Stimulated activated CD8-positive, alpha-beta memory T cell treated with anti-CD3 and anti-CD28 coated beads, Interleukin-7, amount 100 ng/mL, for 48 hours (primary cell): ENCODE results near the gene LRRC73.
A peak's percentile ranks its signal among the peaks of the same experiment; 100 is the strongest.
"Not testable (repeated sequence)": the region's sequence is repeated elsewhere in the genome, so short reads cannot be mapped to it uniquely, and the experiment has no call there.

Experiments
- DNase-seq, 2 donors: peaks; one replicate each; pipeline ENCODE4 v3.0.0-alpha.2; 2020; ENCODE audit warnings: low read depth in 1 of 2; ENCODE audit errors: extremely low read depth in 1 of 2

LRRC73 gene, protein sequence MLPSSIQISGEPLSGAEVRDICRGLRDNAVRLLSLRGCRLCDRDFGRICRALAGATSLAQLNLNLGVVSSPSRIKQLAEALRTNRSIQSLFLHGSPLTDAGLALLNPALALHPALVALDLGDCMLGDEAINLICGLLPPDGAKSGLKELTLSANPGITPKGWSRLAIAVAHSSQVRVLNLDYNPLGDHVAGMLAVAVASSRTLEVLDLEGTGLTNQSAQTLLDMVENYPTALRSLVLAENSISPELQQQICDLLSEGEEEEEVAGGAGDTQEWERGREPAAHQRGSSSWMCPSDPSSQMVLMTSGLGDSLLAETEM

DNA sequence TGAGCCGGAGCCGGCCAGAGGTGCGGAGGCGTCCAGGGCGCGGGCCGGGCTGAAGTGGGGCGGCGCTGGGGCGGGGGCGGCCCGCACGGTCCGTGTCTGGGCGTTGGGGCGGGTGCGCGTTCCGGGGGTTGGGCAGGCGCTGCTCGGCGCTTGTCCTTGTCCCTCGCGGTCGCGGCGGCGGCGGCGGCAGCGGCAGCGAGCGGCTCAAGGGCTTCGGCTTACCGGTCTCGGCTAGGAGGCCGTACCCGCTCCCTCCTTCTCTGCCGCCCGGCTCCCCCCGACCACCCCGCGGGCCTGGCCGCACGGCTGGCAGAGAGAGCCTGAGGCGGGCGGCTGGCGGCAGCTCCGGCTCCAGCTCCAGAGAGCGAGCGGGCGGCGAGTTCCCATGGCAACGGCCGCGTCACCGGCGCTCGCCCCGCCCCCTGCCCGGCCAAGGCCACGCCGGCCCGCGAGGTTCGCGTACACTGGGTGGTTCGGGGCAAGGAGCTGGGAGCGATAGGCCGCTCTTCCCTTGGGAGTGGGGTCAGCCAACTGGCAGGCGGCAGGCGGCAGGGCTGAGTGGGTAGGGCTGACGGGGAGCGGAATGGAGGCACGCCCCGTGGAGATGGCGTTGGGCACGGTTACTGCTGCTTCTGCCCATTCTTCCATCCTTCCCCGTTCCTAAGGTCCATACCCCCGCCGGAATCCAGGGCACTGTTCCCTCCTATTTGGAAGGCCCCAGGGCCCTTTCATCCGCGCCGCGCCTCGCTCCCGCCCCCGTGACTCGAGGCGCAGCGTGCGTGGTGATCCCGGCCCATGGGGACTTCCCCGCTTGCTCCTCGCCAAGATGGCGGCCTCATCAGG lies at the start of gene LRRC73:
TSS of gene LRRC73 (minus strand) at position 363 of the 843 bp plus-strand sequence. CDS start 561 bp downstream, outside the sequence.
- DNase-seq: peak; percentile 46 to 63

DNA sequence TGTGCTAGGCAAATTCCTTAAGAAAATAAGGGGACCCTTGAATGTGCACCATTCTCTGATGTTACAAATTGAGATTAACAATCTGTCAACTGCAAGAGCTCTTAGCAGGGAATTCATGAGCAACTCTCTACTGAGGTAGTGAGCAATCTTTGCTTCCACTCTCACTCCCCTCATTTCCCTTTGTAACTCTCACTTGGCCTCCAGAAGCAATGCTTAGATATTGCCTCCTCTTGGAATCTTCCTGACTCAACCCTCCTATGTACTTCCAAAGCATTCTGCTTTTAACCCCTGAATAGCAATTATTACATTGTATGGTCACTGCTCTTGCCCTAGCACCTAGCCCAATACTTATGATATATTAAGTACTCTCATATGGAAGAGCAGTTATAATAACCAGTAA lies 49.2 kb upstream of the LRRC73 start:
- DNase-seq: no peak

DNA sequence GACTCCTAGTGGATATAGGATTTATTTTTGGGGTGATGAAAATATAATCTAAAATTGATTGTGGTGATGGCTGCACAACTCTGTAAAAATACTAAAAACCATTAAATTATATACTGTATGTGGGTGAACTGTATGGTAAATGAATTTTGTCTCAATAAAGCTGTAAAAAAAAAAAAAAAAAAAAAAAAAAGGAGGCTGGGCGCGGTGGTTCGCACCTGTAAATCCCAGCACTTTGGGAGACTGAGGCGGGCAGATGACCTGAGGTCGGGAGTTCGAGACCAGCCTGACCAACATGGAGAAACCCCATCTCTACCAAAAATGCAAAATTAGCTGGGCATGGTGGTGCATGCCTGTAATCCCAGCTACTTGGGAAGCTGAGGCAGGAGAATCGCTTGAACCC lies 47.5 kb upstream of the LRRC73 start:
- not testable (repeated sequence) for DNase-seq

DNA sequence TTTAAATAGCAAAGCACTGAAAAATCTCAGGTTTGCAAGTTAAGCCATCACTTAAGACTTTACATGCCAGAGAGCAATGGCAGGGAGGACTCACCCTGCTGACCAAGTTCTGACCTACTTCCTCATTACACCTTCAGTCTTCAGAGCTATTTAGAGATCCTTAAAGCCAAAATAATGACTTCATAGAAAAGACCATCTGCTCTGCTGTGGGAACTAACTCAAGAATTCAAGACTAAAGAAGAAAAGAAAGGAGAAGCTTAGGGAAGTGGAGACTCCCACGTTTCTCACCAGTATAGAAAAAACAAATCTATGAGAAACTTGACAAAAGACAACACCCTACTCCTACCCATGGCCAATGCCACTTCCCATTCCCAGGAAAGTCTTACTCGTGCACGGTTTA lies 37.1 kb upstream of the LRRC73 start:
- no peak for DNase-seq

DNA sequence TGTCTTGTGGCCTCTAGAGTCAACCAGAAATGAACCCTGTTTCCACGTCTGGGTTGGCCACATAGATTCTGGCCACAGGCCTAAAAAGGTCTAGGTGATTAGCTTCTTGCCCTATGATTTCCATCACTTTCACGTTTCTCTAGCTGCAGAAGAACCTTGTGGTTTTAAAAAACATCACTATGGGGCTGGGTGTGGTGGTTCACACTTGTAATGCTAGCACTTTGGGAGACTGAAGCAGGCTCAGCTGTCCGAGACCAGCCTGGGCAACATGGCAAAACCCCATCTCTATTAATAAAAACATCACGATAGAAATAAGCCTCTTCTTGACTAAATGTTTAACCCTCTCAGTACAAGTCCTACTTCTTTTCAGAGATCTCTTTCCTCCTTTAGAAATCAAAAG lies 34.3 kb upstream of the LRRC73 start:
- no peak for DNase-seq

DNA sequence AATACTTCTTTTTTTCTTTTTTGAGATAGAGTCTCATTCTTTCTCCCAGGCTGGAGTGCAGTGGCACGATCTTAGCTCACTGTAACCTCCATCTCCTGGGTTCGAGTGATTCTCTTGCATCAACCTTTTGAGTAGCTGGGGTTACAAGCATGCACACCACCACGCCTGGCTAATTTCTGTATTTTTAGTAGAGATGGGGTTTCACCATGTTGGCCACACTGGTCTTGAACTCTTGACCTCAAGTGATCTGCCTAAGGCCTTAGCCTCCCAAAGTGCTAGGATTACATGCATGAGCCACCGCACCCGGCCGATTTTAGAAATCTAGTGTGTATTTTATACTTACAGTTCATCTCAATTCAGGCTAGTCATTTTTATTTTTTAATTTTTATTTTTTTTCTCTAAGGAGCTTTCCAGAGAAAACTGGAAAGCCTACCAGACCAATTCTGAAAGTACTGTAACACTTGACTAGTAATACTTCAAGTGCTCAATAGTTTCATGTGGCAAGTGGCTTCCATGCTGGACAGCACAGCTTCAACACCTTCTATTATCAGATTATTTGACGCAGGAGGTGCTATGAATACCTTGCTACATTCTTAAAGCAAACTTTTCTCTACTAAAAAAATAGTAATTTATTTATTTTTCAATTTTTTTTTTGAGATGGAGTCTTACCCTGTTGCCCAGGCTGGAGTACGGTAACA lies 31.8 kb upstream of the LRRC73 start:
- no peak for DNase-seq

DNA sequence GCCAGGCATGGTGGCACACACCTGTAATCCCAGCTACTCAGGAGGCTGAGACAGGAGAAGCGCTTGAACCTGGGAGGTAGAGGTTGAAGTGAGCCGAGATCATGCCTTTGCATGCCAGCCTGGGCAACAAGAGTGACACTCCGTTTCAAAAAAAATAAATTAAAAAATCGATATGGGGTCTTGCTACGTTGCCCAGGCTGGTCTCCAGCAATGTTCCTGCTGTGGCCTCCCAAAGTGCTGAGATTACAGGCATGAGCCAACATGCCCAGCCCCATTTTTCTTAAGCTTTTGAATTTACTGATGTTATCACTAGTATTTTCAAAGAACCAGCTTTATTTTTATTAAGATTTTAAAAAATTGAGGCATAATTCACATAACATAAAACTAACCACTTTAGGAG lies 30.4 kb upstream of the LRRC73 start:
- DNase-seq: no peak

DNA sequence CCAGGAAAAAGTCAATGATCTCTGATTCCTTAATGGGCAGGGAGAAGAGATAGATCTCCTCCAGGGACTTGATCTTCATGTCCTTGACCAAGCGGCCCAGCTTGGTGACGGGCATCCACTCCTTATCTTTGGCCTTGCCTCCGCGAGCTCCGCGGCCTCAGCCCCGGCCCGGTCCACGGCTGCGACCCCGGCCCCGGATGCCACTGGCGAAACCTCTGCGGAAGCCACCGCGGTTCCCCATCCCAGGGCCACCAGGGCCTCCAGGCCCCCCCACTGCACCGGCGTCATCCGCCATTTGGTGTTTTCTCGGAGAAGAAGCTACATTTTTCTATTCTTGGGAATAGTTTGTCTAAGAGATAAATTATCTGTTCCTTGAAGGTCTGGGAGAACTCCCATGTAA lies 29.3 kb upstream of the LRRC73 start:
- DNase-seq: not testable (repeated sequence)

DNA sequence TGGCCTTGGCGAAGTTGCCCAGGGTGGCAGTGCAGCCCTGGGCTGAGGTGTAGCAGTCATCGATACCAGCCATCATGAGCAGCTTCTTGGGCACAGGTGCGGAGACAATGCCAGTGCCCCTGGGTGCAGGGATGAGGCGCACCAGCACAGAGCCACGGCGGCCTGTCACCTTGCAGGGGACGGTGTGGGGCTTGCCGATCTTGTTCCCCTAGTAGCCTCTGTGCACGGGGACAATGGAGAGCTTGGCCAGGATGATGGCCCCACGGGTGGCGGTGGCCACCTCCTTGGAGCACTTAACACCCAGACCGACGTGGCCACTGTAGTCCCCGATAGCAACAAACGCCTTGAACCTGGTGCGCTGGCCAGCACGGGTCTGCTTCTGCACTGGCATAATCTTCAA lies 28.8 kb upstream of the LRRC73 start:
- not testable (repeated sequence) for DNase-seq

DNA sequence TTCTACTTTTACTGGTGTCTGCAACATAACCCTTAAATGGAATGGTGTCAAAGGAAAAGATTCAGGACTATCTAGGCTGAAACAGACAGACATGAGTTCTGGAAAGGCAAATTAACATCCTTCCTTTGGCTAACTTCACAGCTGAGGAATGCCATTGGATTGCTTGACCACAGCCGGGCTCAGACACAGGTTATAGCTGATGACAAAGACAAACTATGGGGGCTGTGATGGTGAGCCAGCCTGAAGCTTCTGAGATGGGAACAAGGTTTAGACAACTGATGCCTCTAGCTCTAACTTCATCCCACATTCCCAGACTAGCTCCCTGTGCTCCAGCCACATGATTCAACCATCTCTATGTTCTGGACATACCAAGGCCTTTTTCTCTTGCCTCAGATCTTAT lies 22.1 kb upstream of the LRRC73 start:
- no peak for DNase-seq

DNA sequence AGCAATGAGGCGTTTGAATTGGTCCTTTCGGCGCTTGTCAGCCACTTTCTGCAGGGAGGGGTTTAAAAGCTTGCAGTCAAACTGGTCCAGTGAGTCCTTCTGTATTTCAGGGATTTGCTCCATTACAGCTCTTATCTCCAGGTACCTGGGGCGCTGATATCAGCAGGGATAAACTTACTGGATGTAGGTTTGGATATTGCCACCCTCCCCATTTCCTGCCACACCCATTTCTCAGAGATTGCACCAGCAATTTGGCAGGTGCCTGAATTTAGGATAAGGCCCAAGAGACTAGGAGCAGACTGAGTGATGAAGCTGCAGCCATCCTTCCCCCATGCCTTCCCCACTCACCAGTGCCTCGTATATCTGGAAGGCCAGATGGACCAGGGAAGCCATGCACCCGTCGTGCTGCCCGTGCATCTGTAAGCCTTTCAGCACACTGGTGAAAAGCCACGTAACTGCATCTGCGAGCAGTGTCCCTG lies 14.4 kb upstream of the LRRC73 start:
- no peak for DNase-seq

DNA sequence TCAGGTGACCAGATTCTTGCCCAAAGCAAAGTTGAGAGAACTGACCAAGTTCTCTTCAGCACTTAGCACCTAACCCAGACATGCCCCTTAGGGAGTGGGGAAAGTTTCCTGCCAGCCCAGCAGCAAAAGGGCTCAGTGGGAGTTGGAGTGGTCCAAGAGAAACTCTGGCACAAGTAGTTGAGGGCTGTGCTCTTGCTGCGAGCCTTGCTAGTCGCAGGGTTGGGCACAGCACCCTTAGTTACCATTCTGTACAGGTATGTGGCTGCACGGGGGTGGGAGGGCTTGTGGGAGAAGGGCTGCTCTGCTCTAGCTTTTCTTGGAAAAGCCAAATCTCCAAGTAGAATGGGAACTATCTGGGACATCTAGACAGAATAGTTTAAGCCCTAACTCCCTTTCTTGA lies 13.1 kb upstream of the LRRC73 start:
- no peak for DNase-seq

DNA sequence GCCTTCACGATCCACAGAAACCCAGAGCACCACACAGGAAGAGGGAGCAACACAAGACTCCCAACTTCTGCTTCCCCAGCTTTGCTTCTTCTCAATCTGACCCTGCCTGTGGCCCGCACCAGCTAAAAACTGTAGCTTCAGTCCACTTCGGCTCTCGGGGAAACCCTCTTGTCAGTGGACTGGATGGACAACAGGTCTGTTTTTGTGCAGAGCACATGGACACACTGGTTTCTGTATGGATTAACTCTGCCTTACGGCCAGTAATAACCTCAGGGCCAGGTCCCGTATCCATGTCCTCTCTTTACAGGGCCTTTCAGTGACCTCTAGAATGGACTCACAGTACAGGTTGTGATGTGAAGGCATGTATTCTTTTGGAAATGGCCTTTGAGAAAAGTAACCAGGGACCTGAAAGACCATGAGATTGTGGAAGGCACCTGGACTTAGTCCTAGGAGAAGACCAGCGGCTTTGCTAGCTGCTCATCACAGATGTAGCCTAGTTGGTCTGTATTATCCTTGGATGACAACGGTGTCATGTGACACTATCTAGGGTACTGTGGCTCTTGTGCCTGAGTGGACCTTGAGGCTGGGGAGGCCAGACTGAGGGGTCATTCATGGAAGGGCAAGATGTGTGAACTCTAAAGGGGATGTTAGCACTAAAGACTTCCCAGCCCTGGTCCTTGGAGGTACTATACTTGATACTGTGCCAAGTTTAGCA lies 12.6 kb upstream of the LRRC73 start:
- no peak for DNase-seq

DNA sequence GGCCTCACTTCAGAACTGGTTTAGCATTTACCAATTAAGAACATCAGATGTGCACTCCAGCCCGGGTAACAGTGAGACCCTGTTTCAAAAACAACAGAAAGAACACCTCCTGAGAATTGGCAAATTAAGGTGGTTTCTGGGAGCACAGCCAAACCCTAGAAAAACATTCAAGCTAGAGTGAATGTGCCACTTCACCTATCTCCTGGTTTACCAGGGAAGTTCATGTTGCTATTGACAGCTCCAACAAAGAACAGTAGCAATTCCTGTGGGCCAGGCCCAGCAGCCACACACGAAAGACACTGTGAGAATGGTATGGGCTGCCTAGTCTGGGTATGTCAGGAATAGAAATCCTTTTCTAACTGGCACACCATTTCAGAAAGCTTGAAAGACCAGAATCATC lies 11.7 kb upstream of the LRRC73 start:
- DNase-seq: no peak

DNA sequence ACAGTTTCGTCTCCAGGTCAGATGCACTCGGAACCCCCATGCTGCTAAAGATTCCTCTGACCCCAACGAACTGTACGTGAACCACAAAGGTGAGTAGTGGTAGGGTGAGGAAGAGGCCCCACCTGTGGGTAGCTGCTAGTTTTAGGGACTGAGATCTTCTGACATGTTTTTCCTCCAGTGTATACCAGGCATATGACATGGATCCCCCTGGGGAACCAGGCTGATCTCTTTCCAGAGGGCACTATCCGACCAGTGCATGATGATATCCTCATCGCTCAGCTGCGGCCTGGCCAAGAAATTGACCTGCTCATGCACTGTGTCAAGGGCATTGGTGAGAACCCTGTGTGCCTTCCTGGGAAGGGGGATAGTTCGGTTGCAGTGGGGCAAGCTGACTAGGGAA lies 10.0 kb upstream of the LRRC73 start:
- DNase-seq: no peak

DNA sequence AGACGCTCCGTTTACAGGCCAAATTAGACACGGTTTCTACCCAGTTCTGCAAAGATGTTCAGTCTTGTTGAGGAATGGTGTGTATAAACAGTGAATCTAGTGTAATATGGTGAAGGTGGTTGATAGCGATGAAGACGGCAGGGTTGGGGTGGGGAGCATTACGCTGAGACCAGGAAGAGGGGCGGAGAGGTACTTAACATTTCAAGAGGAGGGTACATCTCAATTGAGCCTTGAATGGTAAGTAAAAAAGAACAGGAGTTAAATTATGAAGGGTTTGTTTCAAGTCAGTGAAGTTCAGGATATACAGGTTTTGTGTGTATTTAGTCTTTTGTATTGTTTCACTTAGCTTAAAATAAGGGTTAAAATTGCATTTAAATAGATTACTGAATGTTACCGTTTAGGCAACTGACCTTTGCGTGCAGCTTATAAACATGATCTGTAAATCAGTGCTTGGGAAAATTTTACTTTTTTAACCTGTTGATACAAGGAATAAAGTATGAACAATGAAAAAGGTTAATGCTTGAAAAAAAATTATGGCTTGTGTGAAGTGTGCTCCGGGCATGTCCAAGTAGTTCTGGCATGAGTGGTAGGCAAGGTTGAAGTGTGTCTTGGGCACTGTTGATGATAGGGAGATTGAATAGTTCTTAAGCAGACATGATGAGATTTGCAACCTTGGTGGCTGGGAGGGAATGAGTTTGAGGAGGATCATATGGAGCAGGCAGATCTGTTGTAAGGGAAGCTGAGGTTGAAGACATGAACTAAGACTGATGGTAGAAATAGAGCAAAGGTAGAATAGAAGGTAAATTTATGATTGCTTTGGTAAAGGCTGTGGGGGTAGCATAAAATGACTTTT lies 7.6 kb upstream of the LRRC73 start:
- DNase-seq: no peak

DNA sequence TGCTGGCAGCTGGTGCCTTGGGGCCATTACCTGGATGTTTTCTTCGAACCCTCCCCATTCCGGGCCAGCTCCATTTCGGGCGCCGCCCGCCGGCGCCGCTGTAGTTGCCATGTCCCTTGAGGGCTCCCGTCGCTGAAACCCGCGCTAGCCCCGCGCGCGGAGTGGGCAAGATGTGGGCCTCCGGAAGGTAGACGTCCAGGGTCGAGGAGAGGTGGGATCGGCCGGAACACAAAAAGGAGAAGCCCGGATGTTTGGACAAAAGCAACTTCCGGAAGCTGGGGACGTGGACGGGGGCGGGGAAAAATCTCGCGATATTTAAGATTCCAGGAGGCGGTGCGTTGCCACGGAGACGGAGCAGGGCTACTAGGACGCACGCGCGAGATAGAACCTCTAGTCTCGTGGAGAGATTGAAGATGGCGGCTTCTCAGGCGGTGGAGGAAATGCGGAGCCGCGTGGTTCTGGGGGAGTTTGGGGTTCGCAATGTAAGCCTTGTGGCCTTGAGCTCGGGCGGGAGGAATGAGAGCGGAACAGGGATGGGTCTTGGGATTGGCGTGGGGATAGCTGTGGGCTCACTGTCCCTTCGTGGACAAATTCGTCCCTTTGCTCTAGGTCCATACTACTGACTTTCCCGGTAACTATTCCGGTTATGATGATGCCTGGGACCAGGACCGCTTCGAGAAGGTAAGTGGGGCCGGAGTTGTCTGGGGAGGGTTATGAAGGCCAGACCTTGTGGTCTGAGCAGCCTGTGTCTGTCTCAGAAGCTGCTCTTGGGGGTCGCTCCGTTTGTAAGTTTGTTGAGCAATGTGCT lies 6.8 kb upstream of the LRRC73 start, which contains the start of the genes POLR1C and YIPF3:
TSS of gene POLR1C (plus strand) at position 393 of the 808 bp plus-strand sequence. CDS start at position 414, 21 bp downstream.
TSS of gene YIPF3 (minus strand) at position 230 of the 808 bp plus-strand sequence. CDS start at position 111, 119 bp downstream.
- DNase-seq: peak; percentile 88 to 97

DNA sequence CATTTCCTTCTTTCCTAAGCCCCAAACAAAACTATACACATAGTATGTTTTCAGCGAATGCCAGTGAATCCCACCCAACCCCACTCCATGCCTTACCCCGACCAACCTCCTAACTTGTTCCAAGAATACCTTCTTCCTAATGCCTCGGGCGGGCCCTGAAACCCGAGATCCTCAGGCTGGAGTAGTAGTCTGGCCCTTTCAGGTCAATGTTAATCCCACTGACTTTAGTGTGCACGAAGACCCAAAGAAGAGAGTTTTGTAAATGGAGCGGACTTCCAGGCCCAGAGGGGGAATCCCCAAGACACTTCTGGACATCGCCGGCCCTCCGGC lies 6.2 kb upstream of the LRRC73 start:
- no peak for DNase-seq

DNA sequence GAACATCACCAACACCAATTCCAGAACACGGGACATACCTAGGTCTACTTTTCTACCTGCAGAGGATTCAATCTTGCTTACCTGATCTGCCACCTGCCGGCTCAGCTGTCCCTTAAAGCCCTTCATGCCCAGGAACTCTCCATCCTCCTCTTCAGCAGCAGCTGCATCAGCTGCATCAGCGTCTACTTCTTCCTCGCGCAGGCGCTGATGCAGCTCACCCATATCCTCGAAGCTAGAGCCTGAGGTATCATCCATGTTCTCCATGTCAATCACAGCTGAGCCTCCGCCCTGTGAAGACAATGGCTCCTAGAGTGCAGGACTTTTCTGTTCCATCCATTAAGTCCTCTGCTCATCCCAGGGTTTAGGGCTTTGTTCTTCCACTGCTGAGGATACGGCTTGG lies 5.7 kb upstream of the LRRC73 start:
- DNase-seq: no peak
